GM12892 (cell line): ENCODE results near the gene NECTIN1.

Experiments
- POLR2A ChIP-seq: IDR thresholded peaks from 2 replicates; pipeline ENCODE4 v1.6.1; 2011; ENCODE audit warnings: low read depth, low read length, control low read depth
- POLR2AphosphoS5 ChIP-seq: IDR thresholded peaks from 2 replicates; pipeline ENCODE4 v1.6.1; 2011; ENCODE audit warnings: low read depth, low read length, control low read depth

- no peak for TF ChIP-seq POLR2AphosphoS5
- no peak for TF ChIP-seq POLR2A
These were observed 77.0 kb downstream of the NECTIN1 start for GRCh38 chr11:119651802-119652584.
